Measurements from ENCODE around the gene SLC15A2. TPM values are rescaled to one million over a fixed set of nuclear protein-coding genes. Genes with fewer than 3 reads are reported as not detected.
"Not testable (repeated sequence)": the region's sequence is repeated elsewhere in the genome, so short reads cannot be mapped to it uniquely, and the experiment has no call there.

Gene SLC15A2
- total and polyA plus RNA-seq, 10 of the 15 experiments (the other 5 are each of a cell fraction or from before 2014, with no cell fraction given) = 0.64 to 7.2 (median 2.4) TPM

DNA sequence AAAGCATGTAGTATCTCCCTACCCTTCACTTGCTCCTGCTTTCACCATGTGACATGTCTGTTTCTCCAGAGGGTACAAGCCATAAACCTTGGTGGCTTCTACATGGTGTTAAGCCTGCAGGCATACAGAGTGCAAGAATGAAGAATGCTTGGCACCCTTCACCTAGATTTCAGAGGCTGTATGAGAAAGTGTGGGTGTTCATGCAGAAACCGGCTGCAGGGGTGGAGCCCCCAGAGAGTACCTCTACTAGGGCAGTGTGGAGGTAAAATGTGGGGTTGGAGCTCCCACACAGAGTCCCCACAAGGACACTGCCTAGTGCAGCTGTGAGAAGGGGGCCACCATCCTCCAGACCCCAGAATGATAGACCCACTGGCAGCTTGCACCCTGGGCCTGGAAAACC lies 32.2 kb downstream of the SLC15A2 start (continued):
- no peak for TF ChIP-seq ZNF274 (IDR thresholded peaks at IDR 0.05; ENCODE audit: insufficient read depth, insufficient read length)
- TF ChIP-seq, protein P1, sequence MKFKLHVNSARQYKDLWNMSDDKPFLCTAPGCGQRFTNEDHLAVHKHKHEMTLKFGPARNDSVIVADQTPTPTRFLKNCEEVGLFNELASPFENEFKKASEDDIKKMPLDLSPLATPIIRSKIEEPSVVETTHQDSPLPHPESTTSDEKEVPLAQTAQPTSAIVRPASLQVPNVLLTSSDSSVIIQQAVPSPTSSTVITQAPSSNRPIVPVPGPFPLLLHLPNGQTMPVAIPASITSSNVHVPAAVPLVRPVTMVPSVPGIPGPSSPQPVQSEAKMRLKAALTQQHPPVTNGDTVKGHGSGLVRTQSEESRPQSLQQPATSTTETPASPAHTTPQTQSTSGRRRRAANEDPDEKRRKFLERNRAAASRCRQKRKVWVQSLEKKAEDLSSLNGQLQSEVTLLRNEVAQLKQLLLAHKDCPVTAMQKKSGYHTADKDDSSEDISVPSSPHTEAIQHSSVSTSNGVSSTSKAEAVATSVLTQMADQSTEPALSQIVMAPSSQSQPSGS (IDR thresholded peaks at IDR 0.05; ENCODE audit: low read length) = no peak
- TF ChIP-seq, protein P2, sequence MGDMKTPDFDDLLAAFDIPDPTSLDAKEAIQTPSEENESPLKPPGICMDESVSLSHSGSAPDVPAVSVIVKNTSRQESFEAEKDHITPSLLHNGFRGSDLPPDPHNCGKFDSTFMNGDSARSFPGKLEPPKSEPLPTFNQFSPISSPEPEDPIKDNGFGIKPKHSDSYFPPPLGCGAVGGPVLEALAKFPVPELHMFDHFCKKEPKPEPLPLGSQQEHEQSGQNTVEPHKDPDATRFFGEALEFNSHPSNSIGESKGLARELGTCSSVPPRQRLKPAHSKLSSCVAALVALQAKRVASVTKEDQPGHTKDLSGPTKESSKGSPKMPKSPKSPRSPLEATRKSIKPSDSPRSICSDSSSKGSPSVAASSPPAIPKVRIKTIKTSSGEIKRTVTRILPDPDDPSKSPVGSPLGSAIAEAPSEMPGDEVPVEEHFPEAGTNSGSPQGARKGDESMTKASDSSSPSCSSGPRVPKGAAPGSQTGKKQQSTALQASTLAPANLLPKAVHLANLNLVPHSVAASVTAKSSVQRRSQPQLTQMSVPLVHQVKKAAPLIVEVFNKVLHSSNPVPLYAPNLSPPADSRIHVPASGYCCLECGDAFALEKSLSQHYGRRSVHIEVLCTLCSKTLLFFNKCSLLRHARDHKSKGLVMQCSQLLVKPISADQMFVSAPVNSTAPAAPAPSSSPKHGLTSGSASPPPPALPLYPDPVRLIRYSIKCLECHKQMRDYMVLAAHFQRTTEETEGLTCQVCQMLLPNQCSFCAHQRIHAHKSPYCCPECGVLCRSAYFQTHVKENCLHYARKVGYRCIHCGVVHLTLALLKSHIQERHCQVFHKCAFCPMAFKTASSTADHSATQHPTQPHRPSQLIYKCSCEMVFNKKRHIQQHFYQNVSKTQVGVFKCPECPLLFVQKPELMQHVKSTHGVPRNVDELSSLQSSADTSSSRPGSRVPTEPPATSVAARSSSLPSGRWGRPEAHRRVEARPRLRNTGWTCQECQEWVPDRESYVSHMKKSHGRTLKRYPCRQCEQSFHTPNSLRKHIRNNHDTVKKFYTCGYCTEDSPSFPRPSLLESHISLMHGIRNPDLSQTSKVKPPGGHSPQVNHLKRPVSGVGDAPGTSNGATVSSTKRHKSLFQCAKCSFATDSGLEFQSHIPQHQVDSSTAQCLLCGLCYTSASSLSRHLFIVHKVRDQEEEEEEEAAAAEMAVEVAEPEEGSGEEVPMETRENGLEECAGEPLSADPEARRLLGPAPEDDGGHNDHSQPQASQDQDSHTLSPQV (IDR thresholded peaks at IDR 0.05) = no peak
- TF ChIP-seq HDGF (IDR thresholded peaks at IDR 0.05) = no peak
- no peak for TF ChIP-seq TCF7 (IDR thresholded peaks at IDR 0.05; ENCODE audit: borderline replicate concordance)
- no peak for TF ChIP-seq RAD21 (IDR thresholded peaks at IDR 0.05; ENCODE audit: insufficient read depth, low read depth, low read length)
- TF ChIP-seq SMC3 (IDR thresholded peaks at IDR 0.05; ENCODE audit: borderline replicate concordance, low read length) = no peak
- TF ChIP-seq PAX8 (IDR thresholded peaks at IDR 0.05) = no peak
- no peak for TF ChIP-seq CEBPB (IDR thresholded peaks at IDR 0.05; ENCODE audit: borderline replicate concordance in 1 of 2, low read depth in 2 of 2, low read length in 2 of 2)
- TF ChIP-seq RBBP5 (conservative IDR thresholded peaks at IDR 0.05) = no peak
- TF ChIP-seq ZSCAN29 (IDR thresholded peaks at IDR 0.05) = no peak
- no peak for TF ChIP-seq ETV6 (conservative IDR thresholded peaks at IDR 0.05 in 1 of 2, IDR thresholded peaks at IDR 0.05 in 1 of 2; ENCODE audit: borderline replicate concordance in 1 of 2, low read depth in 1 of 2)
- TF ChIP-seq, protein P3, sequence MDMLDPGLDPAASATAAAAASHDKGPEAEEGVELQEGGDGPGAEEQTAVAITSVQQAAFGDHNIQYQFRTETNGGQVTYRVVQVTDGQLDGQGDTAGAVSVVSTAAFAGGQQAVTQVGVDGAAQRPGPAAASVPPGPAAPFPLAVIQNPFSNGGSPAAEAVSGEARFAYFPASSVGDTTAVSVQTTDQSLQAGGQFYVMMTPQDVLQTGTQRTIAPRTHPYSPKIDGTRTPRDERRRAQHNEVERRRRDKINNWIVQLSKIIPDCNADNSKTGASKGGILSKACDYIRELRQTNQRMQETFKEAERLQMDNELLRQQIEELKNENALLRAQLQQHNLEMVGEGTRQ (IDR thresholded peaks at IDR 0.05; ENCODE audit: borderline replicate concordance, low read depth, low read length) = no peak

DNA sequence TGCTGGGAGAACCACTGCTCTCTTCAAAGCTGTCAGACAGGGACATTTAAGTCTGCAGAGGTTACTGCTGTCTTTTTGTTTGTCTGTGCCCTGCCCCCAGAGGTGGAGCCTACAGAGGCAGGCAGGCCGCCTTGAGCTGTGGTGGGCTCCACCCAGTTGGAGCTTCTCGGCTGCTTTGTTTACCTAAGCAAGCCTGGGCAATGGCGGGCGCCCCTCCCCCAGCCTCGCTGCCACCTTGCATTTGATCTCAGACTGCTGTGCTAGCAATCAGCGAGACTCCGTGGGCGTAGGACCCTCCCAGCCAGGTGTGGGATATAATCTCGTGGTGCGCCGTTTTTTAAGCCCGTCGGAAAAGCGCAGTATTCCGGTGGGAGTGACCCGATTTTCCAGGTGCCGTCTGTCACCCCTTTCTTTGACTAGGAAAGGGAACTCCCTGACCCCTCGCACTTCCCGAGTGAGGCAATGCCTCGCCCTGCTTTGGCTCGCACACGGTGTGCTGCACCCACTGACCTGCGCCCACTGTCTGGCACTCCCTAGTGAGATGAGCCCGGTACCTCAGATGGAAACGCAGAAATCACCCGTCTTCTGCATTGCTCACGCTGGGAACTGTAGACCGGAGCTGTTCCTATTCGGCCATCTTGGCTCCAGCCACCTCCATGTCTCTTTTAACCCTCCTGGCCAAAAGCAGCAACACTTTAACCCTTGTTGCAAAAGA lies 44.1 kb downstream of the SLC15A2 start:
- H3K4me3 ChIP-seq; CTCF ChIA-PET; H3K36me3 ChIP-seq (ENCODE audit: control insufficient read depth in 2 of 2, insufficient read depth in 2 of 2, low read length in 1 of 2); SMC1A ChIA-PET (ENCODE audit: uncharacterized antibody, unreplicated experiment); H3K27ac ChIP-seq (ENCODE audit: control insufficient read depth, insufficient read depth); in situ Hi-C loops (cut with MboI); BruUV-seq (replicated peaks); DNase-seq (ENCODE audit: low read depth, low spot score); H3K4me1 ChIP-seq (ENCODE audit: control insufficient read depth, insufficient read depth, low read length); H3K4me2 ChIP-seq (ENCODE audit: control insufficient read depth, insufficient read depth); H3K27me3 ChIP-seq (replicated peaks in 1 of 2; ENCODE audit: control insufficient read depth in 2 of 2, insufficient read depth in 2 of 2, low read length in 1 of 2); H2AFZ ChIP-seq (ENCODE audit: control insufficient read depth, low read depth, low read length); intact Hi-C loops (cut with micrococcal nuclease; ENCODE audit: unreplicated experiment); FAIRE-seq; H3K79me2 ChIP-seq (ENCODE audit: control insufficient read depth, insufficient read depth, low read length); H4K20me1 ChIP-seq (ENCODE audit: control insufficient read depth, insufficient read depth); RAD21 ChIA-PET (ENCODE audit: unreplicated experiment); H3K9ac ChIP-seq (ENCODE audit: control insufficient read depth, insufficient read depth, low read length); ATAC-seq; H3K9me3 ChIP-seq (replicated peaks; ENCODE audit: control insufficient read depth, insufficient read depth, low read length); POLR2A ChIA-PET: not testable (repeated sequence)
- WGBS (ENCODE audit: insufficient coverage, insufficient replicate concordance, low lambda C conversion rate, missing lambda C conversion rate) = 98% methylated on average over 23 of the region's 29 CpGs
